OCI-M2 (cell line): ENCODE data around the gene GOLGA2.
"Not testable (repeated sequence)": the region's sequence is repeated elsewhere in the genome, so short reads cannot be mapped to it uniquely, and the experiment has no call there.

Experiments
- DNase-seq: peaks from one replicate; lab custom pipeline; 2025; ENCODE audit not compliant: unreplicated experiment; lab: John Stamatoyannopoulos, UW

The GOLGA2 gene

DNA sequence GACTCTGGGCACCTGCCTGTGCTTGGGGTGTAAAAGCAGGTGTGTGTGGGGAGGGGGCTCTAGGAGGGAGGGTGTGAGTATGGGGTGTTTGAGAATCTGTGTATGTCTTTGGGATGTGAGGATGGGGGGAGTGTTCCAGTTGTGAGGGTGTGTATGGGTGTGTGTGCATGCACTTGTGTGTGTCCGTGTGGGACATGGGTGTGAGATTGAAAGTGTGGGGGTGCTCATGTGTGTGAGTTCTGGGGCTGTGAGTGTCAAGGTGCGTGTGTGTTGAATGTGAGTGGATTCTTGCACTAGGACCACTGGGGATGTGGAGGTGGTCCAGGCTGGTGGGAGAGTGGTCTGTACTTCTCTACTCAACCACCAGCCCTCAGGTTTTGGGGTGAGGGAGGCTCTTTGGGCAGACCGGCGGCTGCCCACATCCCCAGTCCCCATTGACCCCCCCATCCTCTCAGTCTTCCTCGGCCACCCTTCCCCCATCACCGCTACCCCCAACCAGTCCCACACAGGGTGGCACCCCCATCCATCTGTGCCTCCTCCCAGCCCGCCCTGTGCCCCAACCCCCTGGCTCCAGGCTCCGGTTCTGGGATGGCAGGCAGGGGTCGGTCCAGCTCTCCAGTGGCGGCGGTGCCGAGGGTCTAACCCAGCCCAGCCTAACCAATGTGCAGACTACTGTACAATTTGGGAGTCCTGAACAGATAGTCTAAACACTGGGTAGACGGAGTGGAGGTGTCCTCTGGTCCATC is 31.5 kb downstream of the GOLGA2 start:
- DNase-seq = no peak

DNA sequence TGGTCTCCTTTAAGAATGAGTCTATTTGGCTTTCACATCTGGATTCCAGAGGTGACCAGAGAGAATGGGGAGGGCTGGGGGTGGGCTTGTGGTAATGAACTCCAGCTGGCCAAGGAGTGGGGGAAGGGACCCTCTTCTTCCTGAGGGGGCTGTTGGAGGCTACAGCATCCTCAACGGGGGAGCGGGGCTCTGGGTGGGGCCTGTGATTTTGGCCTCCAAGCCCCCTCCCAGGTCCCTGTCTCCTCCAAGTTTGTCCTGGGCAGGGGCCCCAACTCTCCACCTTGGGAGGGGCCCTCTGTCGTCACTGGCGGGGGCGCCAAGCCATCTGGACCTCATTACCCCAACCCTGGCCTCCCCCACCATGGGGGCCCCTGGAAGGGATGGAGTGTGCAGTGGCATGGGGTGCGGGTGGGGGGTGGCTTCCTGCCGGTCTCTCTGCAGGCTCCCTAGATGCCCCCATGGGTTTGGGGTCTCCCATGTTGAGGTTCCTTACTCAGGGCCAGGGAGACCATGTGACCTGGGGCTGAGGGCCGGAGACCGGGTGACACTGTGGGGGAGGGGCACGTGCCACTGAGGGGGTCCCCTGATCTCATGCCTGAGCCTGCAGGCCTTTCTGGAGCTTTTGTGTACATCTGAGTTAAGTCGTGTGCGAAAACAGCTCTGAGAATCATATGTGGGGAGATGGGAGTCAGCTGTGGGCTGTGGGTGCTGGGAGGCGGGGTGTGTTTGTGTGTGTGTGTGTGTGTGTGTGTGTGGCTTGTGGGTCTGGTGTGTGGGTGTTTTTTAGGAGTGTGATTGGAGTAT is 32.4 kb downstream of the GOLGA2 start:
- DNase-seq = no peak

DNA sequence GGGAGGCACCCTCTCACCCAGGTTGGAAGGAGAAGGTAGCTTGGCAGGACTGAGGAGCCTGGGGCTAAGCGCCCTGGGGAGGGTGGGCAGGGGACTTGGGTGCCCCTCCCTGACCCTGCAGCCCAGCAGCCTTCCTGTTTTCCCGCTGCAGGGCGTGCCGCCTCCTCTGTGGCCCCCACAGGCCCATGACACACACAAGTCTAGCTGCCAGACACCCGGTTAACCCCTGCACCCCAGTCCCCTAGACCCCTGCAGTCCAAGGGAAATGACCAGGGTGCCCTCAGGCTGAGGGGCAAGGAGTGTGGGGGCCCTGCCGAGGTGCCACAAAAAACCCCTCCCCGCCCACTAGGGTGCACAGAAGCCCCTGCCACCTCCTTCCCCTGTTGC is 33.0 kb downstream of the GOLGA2 start:
- no peak for DNase-seq

DNA sequence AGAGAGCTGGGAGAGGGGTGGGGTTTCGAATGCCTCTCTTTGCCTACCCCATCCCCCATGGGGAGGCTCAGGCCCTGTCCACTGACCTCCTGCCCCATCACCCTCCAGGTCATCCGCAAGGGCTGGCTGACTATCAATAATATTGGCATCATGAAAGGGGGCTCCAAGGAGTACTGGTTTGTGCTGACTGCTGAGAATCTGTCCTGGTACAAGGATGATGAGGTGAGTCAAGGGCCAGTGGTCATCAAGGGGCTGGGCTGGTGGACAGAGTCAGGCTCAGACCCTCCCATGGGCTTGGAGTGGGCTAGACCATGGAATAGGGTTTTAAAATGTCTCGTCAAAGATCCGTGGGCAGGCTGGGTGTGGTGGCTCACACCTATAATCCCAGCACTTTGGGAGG is 33.7 kb downstream of the GOLGA2 start:
- DNase-seq = no peak

DNA sequence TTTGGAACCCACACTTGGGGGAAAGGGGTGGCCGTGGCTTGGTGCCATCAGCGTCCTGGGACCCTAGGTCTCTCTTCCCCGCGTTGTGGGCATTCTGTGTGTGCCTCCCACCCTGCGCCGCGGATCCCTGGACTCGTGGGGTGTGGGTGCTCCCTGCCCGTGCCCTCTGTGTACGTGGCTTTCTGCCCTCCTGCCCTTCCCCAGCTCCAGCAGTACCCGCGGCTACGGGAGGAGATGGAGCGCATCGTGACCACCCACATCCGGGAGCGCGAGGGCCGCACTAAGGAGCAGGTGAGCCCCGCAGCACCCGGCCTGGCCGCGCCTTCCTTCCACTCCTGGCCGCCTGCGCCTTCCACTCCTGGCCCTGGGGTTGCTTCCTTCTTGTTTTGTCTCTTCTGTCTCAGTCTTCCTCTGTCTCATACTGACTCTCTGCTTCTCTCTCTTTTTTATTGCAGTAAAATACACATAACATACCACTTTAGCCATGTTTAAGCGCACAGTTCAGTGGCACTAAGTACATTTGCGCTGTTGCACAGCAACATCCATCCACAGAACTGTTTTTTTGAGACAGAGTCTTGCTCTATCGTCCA is 41.9 kb downstream of the GOLGA2 start:
- no peak for DNase-seq

DNA sequence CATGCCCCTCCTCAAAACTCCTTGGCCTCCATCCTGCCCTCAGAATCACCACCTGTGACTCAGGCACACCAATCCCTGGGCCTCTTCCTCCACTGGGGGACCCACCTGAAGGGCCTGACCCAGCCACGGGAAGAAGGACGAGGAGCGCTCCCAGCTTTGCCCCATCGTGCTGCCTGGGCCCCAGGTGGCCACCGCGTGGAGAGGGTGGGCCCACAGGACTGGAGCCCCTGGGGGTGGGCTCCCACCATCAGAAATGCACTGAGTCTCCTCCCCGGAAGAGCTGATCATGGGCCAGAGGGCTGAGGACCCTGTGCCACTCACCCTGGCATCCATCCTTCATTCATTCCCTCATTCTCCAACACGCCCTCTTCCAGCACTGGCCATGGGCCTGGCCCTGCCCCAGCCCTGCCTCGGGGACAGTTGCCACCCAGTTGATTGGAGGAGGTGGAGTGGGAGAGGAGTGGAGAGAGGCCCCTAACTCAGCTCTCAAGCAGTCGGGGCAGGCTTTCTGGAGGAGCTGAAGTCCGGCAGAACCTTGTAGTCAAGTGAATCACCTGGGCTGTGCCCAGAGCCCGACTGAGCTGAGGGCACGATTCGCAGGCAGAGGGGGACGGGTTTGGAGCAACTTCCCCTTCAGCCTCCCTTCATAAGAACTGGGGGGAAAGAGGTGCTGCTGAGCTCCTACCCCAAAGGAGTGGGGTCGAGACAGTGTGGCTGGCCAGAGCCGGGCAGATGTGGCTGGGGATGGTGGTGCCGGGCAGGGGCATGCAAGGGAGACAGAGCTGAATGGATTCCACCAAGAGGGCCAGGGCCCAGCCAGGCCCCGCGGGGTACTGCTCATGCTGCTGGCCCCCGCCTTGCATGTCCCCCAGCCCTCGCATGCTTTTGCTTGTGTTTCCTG is 43.0 kb downstream of the GOLGA2 start:
- no peak for DNase-seq

DNA sequence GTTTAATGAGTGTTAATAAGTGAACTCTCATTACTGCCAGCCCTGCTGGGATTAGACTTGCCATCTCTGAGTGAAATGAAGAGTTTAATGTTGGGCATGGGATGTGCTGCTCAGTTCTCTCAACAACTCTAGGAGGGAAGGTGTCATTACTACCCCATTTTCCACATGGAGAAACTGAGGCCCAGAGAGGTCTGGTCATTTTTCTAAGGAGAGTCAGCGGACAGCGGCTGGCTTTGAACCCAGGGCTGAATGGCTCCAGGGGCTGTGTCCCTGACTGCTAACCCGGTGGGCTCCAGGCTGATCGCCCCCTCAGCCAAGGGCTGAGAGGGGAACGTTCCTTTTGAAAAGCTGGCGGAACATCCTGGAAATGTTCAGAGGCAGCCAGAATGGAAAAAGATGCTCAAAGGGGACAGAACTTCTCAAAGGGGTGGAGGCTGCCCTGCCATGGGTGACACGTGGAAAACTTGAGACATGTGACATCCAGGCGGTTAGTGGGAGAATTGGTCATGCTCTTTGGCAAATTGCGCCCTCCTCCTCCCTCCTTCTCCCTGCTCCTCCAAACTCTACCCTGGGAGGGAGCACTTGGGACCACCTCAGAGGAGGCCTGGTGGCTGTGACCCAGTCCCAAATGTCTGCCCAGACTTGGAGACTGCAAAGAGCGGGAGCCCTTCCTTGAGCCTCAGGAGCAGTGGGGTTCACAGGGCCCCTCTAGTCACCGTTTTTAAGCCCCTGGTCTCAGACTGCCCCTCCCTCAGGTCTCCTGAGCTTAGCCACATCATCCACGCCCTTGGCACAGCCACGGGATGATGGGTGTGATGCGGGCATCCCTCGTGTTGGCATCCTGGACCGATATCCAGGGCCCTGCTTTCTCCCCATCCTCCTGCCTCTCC is 43.9 kb downstream of the GOLGA2 start:
- no peak for DNase-seq

DNA sequence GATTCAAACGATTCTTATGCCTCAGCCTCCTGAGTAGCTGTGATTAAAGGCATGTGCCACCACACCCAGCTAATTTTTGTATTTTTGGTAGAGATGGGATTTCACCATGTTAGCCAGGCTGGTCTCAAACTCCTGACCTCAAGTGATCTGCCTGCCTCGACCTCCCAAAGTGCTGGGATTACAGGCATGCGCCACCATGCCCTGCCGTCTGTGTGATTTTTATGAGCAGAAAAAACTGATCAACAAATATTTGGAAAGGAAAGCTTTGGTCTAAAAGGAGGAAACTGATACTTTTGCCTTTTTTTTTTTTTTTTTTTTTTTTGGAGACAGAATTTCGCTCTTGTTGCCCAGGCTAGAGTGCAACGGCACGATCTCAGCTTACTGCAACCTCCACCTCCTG is 44.9 kb downstream of the GOLGA2 start:
- DNase-seq = not testable (repeated sequence)

DNA sequence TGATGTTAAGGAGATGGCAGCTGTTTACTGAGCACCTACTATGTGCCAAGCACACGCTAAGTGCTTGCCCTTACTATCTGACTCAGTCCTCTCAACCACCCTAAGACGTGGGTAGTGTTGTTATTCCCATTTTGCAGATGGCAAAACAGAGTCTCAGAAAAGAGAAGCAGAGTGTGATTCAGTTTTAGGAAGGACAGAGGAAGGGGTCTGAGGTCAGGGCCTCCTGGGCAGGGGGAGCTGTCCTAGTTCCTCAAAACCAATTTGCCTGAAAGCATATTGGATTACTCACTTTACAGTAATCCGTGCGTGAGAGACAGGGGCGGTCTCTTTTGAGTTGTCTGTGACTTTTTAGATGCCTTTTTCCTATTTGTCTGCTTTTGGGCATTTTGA is 49.4 kb downstream of the GOLGA2 start:
- DNase-seq = no peak

DNA sequence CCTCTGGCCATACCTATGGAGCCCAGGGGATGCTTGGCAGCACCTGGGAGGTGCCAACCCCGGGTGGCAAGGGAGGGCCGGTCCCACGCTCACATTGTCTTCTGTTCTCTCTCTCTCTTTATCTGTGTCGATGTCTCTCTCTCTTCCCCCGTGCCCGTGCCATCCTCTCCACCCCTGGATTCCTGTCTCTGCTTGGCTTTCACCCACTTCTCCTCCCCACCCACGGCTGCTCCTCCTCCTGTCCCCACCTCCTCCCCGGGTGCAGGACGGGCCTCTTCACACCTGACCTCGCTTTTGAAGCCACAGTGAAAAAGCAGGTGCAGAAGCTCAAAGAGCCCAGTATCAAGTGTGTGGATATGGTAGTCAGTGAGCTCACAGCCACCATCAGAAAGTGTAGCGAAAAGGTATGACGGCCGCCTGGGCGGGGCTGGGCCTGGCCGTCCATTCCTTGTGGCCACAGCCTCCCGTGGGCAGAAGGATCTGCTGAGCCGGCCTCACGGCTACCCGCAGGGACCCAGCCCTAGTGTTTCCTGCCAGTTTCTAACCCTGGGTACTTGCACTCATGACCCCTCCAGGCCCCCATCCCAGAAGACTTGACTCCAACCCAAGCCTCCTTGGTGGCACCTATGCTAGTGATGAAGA is 49.9 kb downstream of the GOLGA2 start:
- DNase-seq = no peak

DNA sequence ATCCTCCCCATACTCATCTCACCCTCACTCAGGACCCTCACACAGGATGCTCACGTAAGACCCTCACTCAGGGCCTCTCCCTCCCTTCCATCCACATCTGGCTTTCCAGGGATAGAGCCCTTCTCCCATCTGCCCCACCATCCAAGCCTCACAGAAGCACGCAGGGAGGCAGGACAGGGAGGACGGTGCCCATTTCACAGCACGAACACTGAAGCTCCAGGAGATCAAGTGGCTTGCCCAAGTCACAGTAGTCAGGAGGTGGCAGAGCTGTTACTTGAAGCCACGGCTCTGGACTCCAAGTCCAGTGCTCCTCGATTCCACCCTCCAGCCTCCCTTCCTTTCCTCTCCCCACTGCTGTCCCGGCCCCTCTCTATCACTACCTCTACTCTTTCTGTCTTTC is 50.9 kb downstream of the GOLGA2 start:
- DNase-seq = no peak

DNA sequence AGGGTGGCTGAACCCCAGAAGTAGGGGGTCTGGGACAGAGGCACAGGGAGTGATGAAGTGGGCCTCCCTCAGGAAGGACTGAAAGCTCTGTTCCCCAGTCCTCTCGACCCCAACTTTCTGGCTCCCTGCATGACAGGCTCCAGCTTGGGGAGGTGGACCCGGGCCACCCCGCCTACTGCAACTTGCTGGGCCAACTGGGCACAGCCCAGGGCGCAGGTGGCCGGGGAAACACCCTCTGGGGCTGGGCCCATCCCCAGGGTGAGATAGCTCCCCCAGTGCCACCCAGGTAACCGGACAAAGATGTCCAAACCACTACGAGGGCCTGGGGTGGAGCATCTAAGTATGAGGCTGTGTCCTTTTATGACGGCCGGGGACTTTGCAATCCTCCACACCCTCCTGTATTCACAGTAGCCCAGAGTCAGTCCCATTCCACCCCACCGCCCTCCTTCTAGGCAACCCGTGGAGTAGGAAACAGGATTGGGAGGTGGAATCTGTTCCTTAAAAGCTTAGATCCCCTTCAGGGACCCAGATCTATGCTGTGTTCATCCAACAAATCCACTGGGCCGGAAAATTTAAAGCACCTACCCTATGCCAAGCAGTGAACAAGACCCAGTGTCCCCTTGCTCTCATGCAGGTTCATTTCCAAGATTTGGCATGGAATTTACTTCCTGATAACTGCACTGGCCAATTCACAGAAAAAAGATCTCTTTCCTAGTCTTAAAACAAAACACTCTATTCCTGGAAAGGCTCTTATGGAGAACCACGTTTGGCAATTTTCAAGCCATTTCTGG is 52.7 kb downstream of the GOLGA2 start:
- DNase-seq = no peak

DNA sequence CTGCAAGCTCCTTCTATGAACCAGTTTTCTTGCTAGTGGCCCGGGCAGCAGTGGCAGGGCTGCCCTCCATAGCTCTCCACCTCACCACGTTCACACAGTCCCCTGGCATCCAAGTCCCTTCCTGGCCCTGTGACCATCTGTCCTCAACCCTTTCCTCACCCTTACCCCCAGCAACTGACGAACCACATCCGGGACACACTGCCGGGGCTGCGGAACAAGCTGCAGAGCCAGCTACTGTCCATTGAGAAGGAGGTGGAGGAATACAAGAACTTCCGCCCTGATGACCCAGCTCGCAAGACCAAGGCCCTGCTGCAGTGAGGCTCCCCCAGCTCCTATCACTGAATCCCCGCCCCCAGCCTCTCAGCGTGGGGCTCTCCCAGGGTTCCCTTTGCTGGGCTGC is 53.8 kb downstream of the GOLGA2 start:
- DNase-seq = no peak

DNA sequence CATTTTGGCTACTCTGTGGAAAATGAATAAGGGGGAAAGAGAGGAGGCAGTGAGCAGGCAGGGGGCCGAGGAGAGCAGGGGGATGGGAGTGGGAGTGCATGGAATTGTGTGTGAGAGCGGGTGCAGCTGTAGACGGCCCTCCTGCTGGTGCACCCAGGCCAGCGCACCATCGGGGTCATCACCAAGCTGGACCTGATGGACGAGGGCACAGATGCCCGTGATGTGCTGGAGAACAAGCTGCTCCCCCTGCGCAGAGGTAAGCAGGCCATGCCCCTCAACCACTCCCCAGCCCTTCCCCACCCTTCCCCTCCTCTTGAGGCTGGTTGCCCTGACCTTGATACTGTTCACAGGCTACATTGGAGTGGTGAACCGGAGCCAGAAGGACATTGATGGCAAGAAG is 56.0 kb downstream of the GOLGA2 start:
- no peak for DNase-seq

DNA sequence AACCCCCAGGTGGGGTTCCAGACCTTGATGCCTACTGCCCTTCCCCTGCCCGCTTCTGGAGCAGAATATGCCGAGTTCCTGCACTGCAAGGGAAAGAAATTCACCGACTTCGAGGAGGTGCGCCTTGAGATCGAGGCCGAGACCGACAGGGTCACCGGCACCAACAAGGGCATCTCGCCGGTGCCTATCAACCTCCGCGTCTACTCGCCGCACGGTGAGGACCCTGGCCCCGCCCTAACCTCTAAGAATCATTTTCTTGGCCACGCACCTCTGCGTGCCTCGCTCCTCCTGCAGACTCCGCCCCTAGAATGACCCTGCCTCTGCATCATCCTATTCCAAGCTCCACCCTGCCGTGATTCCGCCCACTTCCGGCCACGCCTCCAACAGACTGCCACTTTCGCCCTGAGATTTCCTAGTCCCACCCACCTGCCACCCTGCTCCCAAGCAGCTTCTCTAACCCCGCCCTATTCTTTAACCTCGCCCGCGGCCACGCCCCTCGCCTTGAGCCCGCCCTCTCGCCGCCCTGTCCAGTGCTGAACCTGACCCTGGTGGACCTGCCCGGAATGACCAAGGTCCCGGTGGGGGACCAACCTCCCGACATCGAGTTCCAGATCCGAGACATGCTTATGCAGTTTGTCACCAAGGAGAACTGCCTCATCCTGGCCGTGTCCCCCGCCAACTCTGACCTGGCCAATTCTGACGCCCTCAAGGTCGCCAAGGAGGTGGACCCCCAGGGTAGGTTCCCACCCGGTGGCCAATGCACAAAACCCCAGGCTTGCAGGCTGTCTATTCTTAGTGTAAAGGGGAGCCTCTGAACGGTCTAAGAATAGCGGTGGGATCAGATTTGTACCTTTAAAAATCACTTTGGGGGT is 57.1 kb downstream of the GOLGA2 start:
- DNase-seq = no peak

DNA sequence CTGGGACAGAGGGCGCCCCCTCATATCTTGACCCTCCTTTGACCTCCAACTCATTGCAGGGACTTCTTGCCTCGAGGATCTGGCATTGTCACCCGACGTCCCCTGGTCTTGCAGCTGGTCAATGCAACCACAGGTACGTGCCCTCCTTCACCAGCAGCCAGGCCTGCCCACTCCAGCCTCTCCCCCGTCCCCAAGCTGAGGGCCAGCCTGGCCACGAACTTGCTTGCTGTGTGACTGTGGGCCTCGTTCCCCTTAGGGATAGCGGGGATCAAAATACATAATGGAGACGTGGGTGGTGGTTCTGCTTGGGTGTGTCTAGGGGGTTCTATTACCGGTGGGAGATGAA is 57.7 kb downstream of the GOLGA2 start:
- DNase-seq = no peak

DNA sequence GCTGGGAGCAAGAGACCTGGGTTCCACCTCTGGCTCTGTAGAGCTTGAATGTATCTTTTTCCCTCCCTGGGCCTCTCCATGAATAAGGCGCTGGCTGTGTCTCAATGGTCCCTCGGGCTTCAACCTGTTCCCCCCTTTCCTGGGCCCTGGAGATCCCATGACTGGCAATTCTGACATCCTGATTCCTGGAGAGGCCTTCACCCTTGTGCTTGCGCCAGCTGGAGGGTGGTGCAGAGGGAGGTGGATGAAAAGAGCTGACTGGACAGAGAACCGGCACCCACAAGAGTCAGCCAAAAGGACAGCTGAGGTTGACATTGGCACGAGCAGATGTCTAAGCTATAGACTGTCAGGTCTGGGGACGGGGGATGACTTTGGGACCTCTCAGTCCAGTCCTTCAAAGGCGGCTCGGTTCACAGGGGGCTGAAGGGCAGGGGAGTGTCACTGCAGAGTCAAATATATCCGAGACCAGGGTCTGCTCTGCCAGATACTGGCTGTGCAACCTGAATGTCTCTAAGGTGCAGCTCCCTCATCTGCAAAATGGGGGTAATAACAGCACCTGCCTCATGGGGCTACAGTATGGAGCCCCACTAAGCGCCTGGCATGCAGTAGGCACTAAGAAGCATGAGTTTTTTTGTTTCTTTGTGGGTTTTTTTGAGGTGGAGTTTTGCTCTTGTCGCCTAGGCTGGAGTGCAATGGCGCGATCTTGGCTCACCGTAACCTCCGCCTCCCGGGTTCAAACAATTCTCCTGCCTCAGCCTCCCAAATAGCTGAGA is 58.8 kb downstream of the GOLGA2 start:
- no peak for DNase-seq
